K562 (cell line): Measurements from ENCODE around the gene SSBP1. TPM values are rescaled to one million over a fixed set of nuclear protein-coding genes. Genes with fewer than 3 reads are reported as not detected.

Experiments
- ATAC-seq: fragments of 200-7000 bp; cut with Tn5 transposase; 3 replicates; pipeline ENCODE4 v1.9.1; 2020; ENCODE audit warnings: moderate library complexity
- BruUV-seq: library from RNA; stranded (reverse); fragments of 400-500 nt; replicated peaks from 2 replicates; lab custom pipeline; 2021; lab: Mats Ljungman, UMichigan
- CTCF ChIA-PET: fragments of 300-600 bp; formaldehyde crosslinking; extraction: SDS; loops from one replicate; lab custom pipeline; 2021; ENCODE audit warnings: low intra/inter-chr PET ratio; lab: Yijun Ruan, JAX
- POLR2A ChIA-PET: fragments of 300-600, 350-650 bp; sonication (Branson Sonifier 250); formaldehyde crosslinking; extraction: SDS; loops from one replicate; lab custom pipeline; 2021; ENCODE audit warnings: antibody characterized with exemption, inconsistent platforms; lab: Yijun Ruan, JAX
- DNase-seq, 4 experiments: peaks; one replicate each; pipeline versions ENCODE4 v3.0.0 to v3.0.0-alpha.2; 2011 to 2018; ENCODE audit warnings: low spot score in 3 of 4, mixed read lengths in 3 of 4; ENCODE audit errors: extremely low read depth in 1 of 4
- FAIRE-seq: peaks from 2 replicates; lab custom pipeline; 2011; peaks lifted over from hg19 to GRCh38; lab: Jason Lieb, UNC
- H2AFZ ChIP-seq: 2 replicates; pipeline ENCODE4 v1.6.0; 2011; ENCODE audit warnings: low read depth, low read length, control low read depth, inconsistent platforms
- H3K27ac ChIP-seq: fragments of 200-600 bp; 3 replicates; pipeline ENCODE4 v1.8.0; 2011; ENCODE audit warnings: low read depth, mild to moderate bottlenecking, control low read depth, inconsistent platforms, low read length, moderate library complexity, mixed read lengths; ENCODE audit errors: extremely low read depth
- H3K27me3 ChIP-seq, 2 experiments: fragments of 300-600 bp in 1 of 2; 2 replicates in 1 of 2; 3 replicates in 1 of 2; pipeline versions ENCODE4 v1.6.0 to v1.8.0; 2011; ENCODE audit warnings: inconsistent platforms in 2 of 2, low read length in 2 of 2, mild to moderate bottlenecking in 1 of 2, mixed read lengths in 1 of 2, moderate library complexity in 1 of 2; ENCODE audit not compliant: control insufficient read depth in 2 of 2, insufficient read depth in 2 of 2
- H3K36me3 ChIP-seq: fragments of 300-600 bp; 3 replicates; pipeline ENCODE4 v1.8.0; 2011; ENCODE audit warnings: mild to moderate bottlenecking, low read length, inconsistent platforms; ENCODE audit not compliant: control insufficient read depth, insufficient read depth
- H3K4me1 ChIP-seq, 2 experiments: fragments of 200-600 bp in 1 of 2; replicated peaks in 1 of 2; 2 replicates in 1 of 2; 3 replicates in 1 of 2; pipeline versions ENCODE4 v1.5.1 to v1.8.0; 2011; ENCODE audit warnings: inconsistent platforms in 2 of 2, low read length in 2 of 2, mild to moderate bottlenecking in 1 of 2, mixed read lengths in 1 of 2, moderate library complexity in 1 of 2; ENCODE audit not compliant: control insufficient read depth in 2 of 2, insufficient read depth in 2 of 2
- H3K4me2 ChIP-seq: 2 replicates; pipeline ENCODE4 v1.6.1; 2011; ENCODE audit warnings: low read length, control low read depth, inconsistent platforms, mixed read lengths; ENCODE audit not compliant: insufficient read depth
- H3K4me3 ChIP-seq: fragments of 200-600 bp; sonication (generic), shearing (Covaris generic); 2 replicates; pipeline ENCODE4 v1.5.1; 2016; ENCODE audit warnings: control low read depth, inconsistent platforms
- H3K79me2 ChIP-seq: fragments of 200-600 bp; 3 replicates; pipeline ENCODE4 v1.8.0; 2011; ENCODE audit warnings: low read length, inconsistent platforms; ENCODE audit not compliant: control insufficient read depth, insufficient read depth
- H3K9ac ChIP-seq, 2 experiments: 2 replicates each; pipeline versions ENCODE4 v1.6.0 to v1.6.1; 2011; ENCODE audit warnings: low read depth in 2 of 2, low read length in 2 of 2, control low read depth in 1 of 2, inconsistent platforms in 1 of 2, mild to moderate bottlenecking in 1 of 2, mixed read lengths in 1 of 2; ENCODE audit not compliant: insufficient read depth in 1 of 2
- H3K9me1 ChIP-seq: one replicate; pipeline ENCODE4 v1.6.0; 2011; ENCODE audit warnings: inconsistent platforms, mild to moderate bottlenecking, low read length, moderate library complexity; ENCODE audit not compliant: control insufficient read depth, insufficient read depth
- H3K9me3 ChIP-seq: replicated peaks from 2 replicates; pipeline ENCODE4 v1.5.1; 2011; ENCODE audit warnings: low read depth, low read length, inconsistent platforms; ENCODE audit not compliant: control insufficient read depth, insufficient read depth
- H4K20me1 ChIP-seq: replicated peaks from 2 replicates; pipeline ENCODE4 v1.6.1; 2011; ENCODE audit warnings: low read length, inconsistent platforms, mixed read lengths; ENCODE audit not compliant: control insufficient read depth, insufficient read depth
- CBFA2T2 ChIP-seq: fragments of 450-650 bp; conservative IDR thresholded peaks from 2 replicates; pipeline ENCODE4 v1.6.1; 2017; ENCODE audit warnings: mild to moderate bottlenecking
- HDAC3 ChIP-seq: fragments of 450-650 bp; IDR thresholded peaks from 2 replicates; pipeline ENCODE4 v1.6.1; 2018; ENCODE audit warnings: borderline replicate concordance, mild to moderate bottlenecking, moderate library complexity; ENCODE audit not compliant: partially characterized antibody
- POLR2AphosphoS2 ChIP-seq: IDR thresholded peaks from 2 replicates; pipeline ENCODE4 v1.6.1; 2012; ENCODE audit warnings: low read length, improper control_type of control experiment
- RFX1 ChIP-seq: fragments of 450-650 bp; IDR thresholded peaks from 2 replicates; pipeline ENCODE4 v1.6.1; 2016; ENCODE audit warnings: mild to moderate bottlenecking, moderate library complexity
- ZNF140 ChIP-seq: fragments of 250-450 bp; sonication (Bioruptor Pico); IDR thresholded peaks from 2 replicates; pipeline ENCODE4 v1.8.0; 2021; ENCODE audit warnings: moderate library complexity, mild to moderate bottlenecking, inconsistent platforms
- WGBS: fragments of 100-300 bp; shearing (Covaris generic); methylation state at CpG from one replicate; pipeline ENCODE4 v1.1.6; 2016; ENCODE audit warnings: low coverage, mixed read lengths; ENCODE audit not compliant: insufficient coverage; ENCODE audit errors: missing lambda C conversion rate; 5-methylcytosine and 5-hydroxymethylcytosine counted together
- in situ Hi-C: fragments of 300-500 bp; cut with MboI; formaldehyde crosslinking; loops from 4 replicates; pipeline ENCODE4 v1.15.0; 2018; ENCODE audit warnings: inconsistent platforms, mixed read lengths
- intact Hi-C: fragments of 100-400 bp; cut with micrococcal nuclease; formaldehyde crosslinking; loops from 2 replicates; pipeline ENCODE4 v1.14.2; 2022
- polyA plus RNA-seq, 8 experiments: library from polyadenylated mRNA; depleted of rRNA in 4 of 8; stranded (reverse) in 5 of 8; unstranded in 3 of 8; fragments of >200 nt; fragmentation: Nextera tagmentation in 2 of 8; fragmentation: Illumina TruSeq in 1 of 8; extraction: Ambion mirVana in 2 of 8; extraction: Trizol in 1 of 8; gene quantifications; 2 replicates each; pipeline versions ENCODE4 v1.2.1 to v1.2.3, GENCODE V29; 2011 to 2014; ENCODE audit warnings: inconsistent platforms in 1 of 8, missing spikeins in 1 of 8
- total RNA-seq, 7 experiments: library from RNA; depleted of rRNA in 6 of 7; stranded (reverse); fragments of >200 nt in 6 of 7; fragmentation: Illumina TruSeq in 2 of 7; extraction: Trizol in 2 of 7; gene quantifications; 2 replicates each; pipeline versions ENCODE4 v1.2.1 to v1.2.3, GENCODE V29; 2011 to 2021; ENCODE audit warnings: low replicate concordance in 1 of 7
- TF ChIP-seq, protein P1 (sequence below), 2 experiments: IDR thresholded peaks in 1 of 2; conservative IDR thresholded peaks in 1 of 2; 2 replicates each; pipeline ENCODE4 v1.6.1; 2016; ENCODE audit warnings: low read depth in 2 of 2, mild to moderate bottlenecking in 1 of 2, missing compliant biosample characterization in 1 of 2, missing genetic modification characterization in 1 of 2, moderate library complexity in 1 of 2
- TF ChIP-seq, protein P2 (sequence below), 2 experiments: fragments of 450-650 bp; formaldehyde crosslinking in 1 of 2; IDR thresholded peaks; 2 replicates each; pipeline versions ENCODE4 v1.4.0 to v1.6.1; 2014 to 2020; ENCODE audit warnings: mild to moderate bottlenecking in 2 of 2, borderline replicate concordance in 1 of 2, low read depth in 1 of 2

Gene SSBP1
- total and polyA plus RNA-seq, 9 of the 15 experiments (the other 6 are each of a cell fraction or from before 2014, with no cell fraction given): 404 to 1,996 (median 835) TPM

DNA sequence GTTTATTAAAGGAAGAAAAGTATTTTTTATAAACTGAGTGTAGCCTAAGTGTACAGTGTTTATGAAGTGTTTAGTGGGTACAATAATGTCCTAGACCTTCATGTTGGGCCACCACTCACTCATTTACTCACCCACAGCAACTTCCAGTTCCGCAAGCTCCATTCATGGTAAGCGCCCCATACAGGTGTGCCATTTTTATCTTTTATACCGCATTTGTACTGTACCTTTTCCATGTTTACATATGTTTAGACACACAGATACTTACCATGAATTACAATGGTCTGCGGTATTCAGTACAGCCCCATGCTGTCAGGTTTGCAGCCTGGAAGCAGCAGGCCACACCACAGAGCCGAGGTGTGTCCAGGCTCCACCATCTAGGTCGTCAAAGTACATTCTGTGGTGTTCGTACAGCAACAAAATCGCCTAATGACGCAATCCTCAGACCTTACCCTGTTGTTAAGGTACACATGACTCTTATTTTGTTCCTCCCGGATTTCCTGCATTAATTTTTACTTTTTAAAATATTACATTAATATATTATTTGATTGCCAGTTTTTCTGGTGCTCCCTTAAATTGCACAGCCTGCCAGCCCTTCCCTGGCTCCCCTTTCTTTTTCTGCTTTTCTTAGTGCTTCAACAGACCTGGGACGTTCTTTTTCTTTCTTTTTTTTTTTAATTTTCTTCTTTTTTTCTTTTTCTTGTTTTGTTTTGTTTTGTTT, 881 bp upstream of the SSBP1 start:
- ChIA-PET CTCF (interaction anchor here (0.6 kb wide), 1 partner anchor 83 kb away, joined by 3 read pairs; no protein-coding TSS in a partner anchor), POLR2A (interaction anchor here (0.7 to 3.0 kb wide), 9 partner anchors 10 to 186 kb away, joined by 3 to 30 read pairs (median 3); partner anchors contain the start of genes AGK and DENND11)
- ATAC-seq: peak; percentile 72
- 20% methylated on average over 10 of the region's 11 CpGs for WGBS
- H3K9me1 ChIP-seq: no peaks in the 10 kb centered on the region
- peaks cover 40% of the 10 kb centered on the region for H3K79me2 ChIP-seq
- DNase-seq: peak; percentile 46 to 70 (median 56)
- no peaks in the 10 kb centered on the region for H3K9me3 ChIP-seq
- intact Hi-C loops: loop anchor here (5.0 kb wide), 1 partner anchor 185 kb away; the partner anchor contains the start of gene AGK
- peak overlapping the region; percentile 84 to 92 for H3K9ac ChIP-seq
- FAIRE-seq: peak; percentile 46
- peak overlapping the region; percentile 92 for H2AFZ ChIP-seq
- peaks cover 5 to 12% of the 10 kb centered on the region in 2 experiments; a peak in 4 of 5 replicates for H3K4me1 ChIP-seq
- H3K4me2 ChIP-seq: peak overlapping the region; percentile 98
- peak overlapping the region; percentile 65 for H3K4me3 ChIP-seq
- H3K36me3 ChIP-seq: peaks cover 31% of the 10 kb centered on the region
- H3K27ac ChIP-seq: peak overlapping the region; percentile 89
- H3K27me3 ChIP-seq: no peaks in the 10 kb centered on the region
- in situ Hi-C loops: no loop called here
- TSS peak; percentile 89 for BruUV-seq
- H4K20me1 ChIP-seq: no peaks in the 10 kb centered on the region
- TF ChIP-seq RFX1: peak; percentile 32; the same call in 1 of the 2 replicates
- TF ChIP-seq, protein P1, sequence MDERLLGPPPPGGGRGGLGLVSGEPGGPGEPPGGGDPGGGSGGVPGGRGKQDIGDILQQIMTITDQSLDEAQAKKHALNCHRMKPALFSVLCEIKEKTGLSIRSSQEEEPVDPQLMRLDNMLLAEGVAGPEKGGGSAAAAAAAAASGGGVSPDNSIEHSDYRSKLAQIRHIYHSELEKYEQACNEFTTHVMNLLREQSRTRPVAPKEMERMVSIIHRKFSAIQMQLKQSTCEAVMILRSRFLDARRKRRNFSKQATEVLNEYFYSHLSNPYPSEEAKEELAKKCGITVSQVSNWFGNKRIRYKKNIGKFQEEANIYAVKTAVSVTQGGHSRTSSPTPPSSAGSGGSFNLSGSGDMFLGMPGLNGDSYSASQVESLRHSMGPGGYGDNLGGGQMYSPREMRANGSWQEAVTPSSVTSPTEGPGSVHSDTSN (CRISPR knock-in tag; IDR thresholded peaks at IDR 0.05; ENCODE audit: low read depth): no peak
- TF ChIP-seq, protein P1 (tag; conservative IDR thresholded peaks at IDR 0.05; ENCODE audit: low read depth): no peak
- TF ChIP-seq, protein P2, sequence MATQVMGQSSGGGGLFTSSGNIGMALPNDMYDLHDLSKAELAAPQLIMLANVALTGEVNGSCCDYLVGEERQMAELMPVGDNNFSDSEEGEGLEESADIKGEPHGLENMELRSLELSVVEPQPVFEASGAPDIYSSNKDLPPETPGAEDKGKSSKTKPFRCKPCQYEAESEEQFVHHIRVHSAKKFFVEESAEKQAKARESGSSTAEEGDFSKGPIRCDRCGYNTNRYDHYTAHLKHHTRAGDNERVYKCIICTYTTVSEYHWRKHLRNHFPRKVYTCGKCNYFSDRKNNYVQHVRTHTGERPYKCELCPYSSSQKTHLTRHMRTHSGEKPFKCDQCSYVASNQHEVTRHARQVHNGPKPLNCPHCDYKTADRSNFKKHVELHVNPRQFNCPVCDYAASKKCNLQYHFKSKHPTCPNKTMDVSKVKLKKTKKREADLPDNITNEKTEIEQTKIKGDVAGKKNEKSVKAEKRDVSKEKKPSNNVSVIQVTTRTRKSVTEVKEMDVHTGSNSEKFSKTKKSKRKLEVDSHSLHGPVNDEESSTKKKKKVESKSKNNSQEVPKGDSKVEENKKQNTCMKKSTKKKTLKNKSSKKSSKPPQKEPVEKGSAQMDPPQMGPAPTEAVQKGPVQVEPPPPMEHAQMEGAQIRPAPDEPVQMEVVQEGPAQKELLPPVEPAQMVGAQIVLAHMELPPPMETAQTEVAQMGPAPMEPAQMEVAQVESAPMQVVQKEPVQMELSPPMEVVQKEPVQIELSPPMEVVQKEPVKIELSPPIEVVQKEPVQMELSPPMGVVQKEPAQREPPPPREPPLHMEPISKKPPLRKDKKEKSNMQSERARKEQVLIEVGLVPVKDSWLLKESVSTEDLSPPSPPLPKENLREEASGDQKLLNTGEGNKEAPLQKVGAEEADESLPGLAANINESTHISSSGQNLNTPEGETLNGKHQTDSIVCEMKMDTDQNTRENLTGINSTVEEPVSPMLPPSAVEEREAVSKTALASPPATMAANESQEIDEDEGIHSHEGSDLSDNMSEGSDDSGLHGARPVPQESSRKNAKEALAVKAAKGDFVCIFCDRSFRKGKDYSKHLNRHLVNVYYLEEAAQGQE (IDR thresholded peaks at IDR 0.05; ENCODE audit: borderline replicate concordance): no peak
- TF ChIP-seq, protein P2 (CRISPR knock-in tag; IDR thresholded peaks at IDR 0.05; ENCODE audit: low read depth): no peak
- no peak for TF ChIP-seq ZNF140 (CRISPR knock-in tag)
- no peak for TF ChIP-seq POLR2AphosphoS2
- no peak for TF ChIP-seq CBFA2T2
- no peak for TF ChIP-seq HDAC3
